ENCODE measurements around the gene SKIC8. TPM values are rescaled to one million over a fixed set of nuclear protein-coding genes. Genes with fewer than 3 reads are reported as not detected.

Gene SKIC8
- total RNA-seq, 2 donors from 2014 or later, result 46.3 to 55.4 TPM

- WGBS, 2 experiments (ENCODE audit: insufficient coverage in 1 of 2, insufficient read length in 1 of 2), result 68 to 89% methylated on average over 2 of the region's 2 CpGs
- no peak overlapping the region for H3K27ac Mint-ChIP-seq
- H3K4me3 Mint-ChIP-seq, result no peak overlapping the region
- H3K4me1 Mint-ChIP-seq, result peaks cover 3% of the 10 kb centered on the region
- no peaks in the 10 kb centered on the region for H3K36me3 ChIP-seq (ENCODE audit: control insufficient read depth, insufficient read depth, low read length)
- no peaks in the 10 kb centered on the region for H3K27me3 Mint-ChIP-seq (ENCODE audit: insufficient read depth)
- H3K9ac ChIP-seq (ENCODE audit: extremely low read depth, low read length, poor library complexity, severe bottlenecking), result no peak overlapping the region
- H3K9me3 Mint-ChIP-seq, result no peaks in the 10 kb centered on the region
- no peaks in the 10 kb centered on the region for H3K4me1 ChIP-seq (ENCODE audit: control insufficient read depth, insufficient read depth, low read length)
- no peaks in the 10 kb centered on the region for H3K9me3 ChIP-seq (ENCODE audit: control insufficient read depth, low read length)
- H3K36me3 Mint-ChIP-seq (ENCODE audit: low read depth), result peaks cover 13% of the 10 kb centered on the region
- H3K27ac ChIP-seq (ENCODE audit: low read depth, low read length), result no peak overlapping the region
- H3K27me3 ChIP-seq (ENCODE audit: control insufficient read depth, insufficient read depth, low read length, poor library complexity, severe bottlenecking), result no peaks in the 10 kb centered on the region
- no peak overlapping the region for H3K4me3 ChIP-seq (ENCODE audit: low read length)
- DNase-seq, result no peak
- TF ChIP-seq CTCF (conservative IDR thresholded peaks at IDR 0.05), result no peak
These were observed 27.1 kb downstream of the SKIC8 start for GRCh38 chr15:78272316-78272715.

DNA sequence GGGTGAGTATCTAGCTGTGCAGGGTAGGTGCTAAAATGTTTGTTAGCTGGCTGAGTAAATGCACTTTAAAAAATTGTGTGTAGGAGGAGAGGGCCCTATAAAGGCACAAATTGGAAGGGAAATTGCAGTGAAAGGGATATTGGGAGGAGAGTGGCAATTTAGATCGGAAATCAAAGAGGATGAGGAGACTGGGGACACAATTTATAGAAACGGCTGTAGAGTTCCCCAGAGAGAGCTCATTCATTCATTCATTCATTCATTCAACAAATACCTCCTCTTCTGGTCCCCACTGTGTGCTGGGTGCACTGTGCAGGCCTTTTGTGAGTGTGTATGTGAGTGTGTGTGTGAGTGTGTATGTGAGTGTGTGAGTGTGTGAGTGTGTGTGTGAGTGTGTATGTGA, 32.6 kb downstream of the SKIC8 start:
- no peak for TF ChIP-seq CTCF (conservative IDR thresholded peaks at IDR 0.05)
- H3K36me3 Mint-ChIP-seq (ENCODE audit: low read depth), result no peaks in the 10 kb centered on the region
- Histone ChIP-seq H3K36me3 (ENCODE audit: control insufficient read depth, insufficient read depth, low read length) (no peaks in the 10 kb centered on the region), H3K4me3 (ENCODE audit: low read length) (no peak overlapping the region), H3K9me3 (ENCODE audit: control insufficient read depth, low read length) (no peaks in the 10 kb centered on the region), H3K9ac (ENCODE audit: extremely low read depth, low read length, poor library complexity, severe bottlenecking) (no peak overlapping the region), H3K27ac (ENCODE audit: low read depth, low read length) (no peak overlapping the region), H3K4me1 (ENCODE audit: control insufficient read depth, insufficient read depth, low read length) (no peaks in the 10 kb centered on the region), H3K27me3 (ENCODE audit: control insufficient read depth, insufficient read depth, low read length, poor library complexity, severe bottlenecking) (peaks cover 12% of the 10 kb centered on the region)
- no peak for DNase-seq
- H3K9me3 Mint-ChIP-seq, result no peaks in the 10 kb centered on the region
- 85% methylated on average over 2 of the region's 2 CpGs; no CpG with 5 or more reads in 1 of the 2 experiments for WGBS, 2 experiments (ENCODE audit: insufficient coverage in 1 of 2, insufficient read length in 1 of 2)
- H3K4me3 Mint-ChIP-seq, result no peak overlapping the region
- H3K4me1 Mint-ChIP-seq, result peaks cover 6% of the 10 kb centered on the region
- H3K27ac Mint-ChIP-seq, result no peak overlapping the region
- peaks cover 4% of the 10 kb centered on the region for H3K27me3 Mint-ChIP-seq (ENCODE audit: insufficient read depth)

- no peaks in the 10 kb centered on the region for H3K4me1 ChIP-seq (ENCODE audit: control insufficient read depth, insufficient read depth, low read length)
- H3K9me3 ChIP-seq (ENCODE audit: control insufficient read depth, low read length), result no peaks in the 10 kb centered on the region
- peaks cover 3% of the 10 kb centered on the region for H3K4me1 Mint-ChIP-seq
- no peak overlapping the region for H3K4me3 ChIP-seq (ENCODE audit: low read length)
- no peak overlapping the region for H3K27ac Mint-ChIP-seq
- peaks cover 4% of the 10 kb centered on the region for H3K27me3 Mint-ChIP-seq (ENCODE audit: insufficient read depth)
- peaks cover 12% of the 10 kb centered on the region for H3K27me3 ChIP-seq (ENCODE audit: control insufficient read depth, insufficient read depth, low read length, poor library complexity, severe bottlenecking)
- H3K27ac ChIP-seq (ENCODE audit: low read depth, low read length), result no peak overlapping the region
- H3K36me3 ChIP-seq (ENCODE audit: control insufficient read depth, insufficient read depth, low read length), result no peaks in the 10 kb centered on the region
- no peaks in the 10 kb centered on the region for H3K36me3 Mint-ChIP-seq (ENCODE audit: low read depth)
- no peak for TF ChIP-seq CTCF (conservative IDR thresholded peaks at IDR 0.05)
- DNase-seq, result no peak
- H3K9me3 Mint-ChIP-seq, result no peaks in the 10 kb centered on the region
- H3K4me3 Mint-ChIP-seq, result no peak overlapping the region
- no peak overlapping the region for H3K9ac ChIP-seq (ENCODE audit: extremely low read depth, low read length, poor library complexity, severe bottlenecking)
These were observed 33.2 kb downstream of the SKIC8 start for GRCh38 chr15:78266229-78266628.
